Caco-2 (cell line): ENCODE data around the gene STMP1. TPM values are rescaled to one million over a fixed set of nuclear protein-coding genes. Genes with fewer than 3 reads are reported as not detected.

Experiments
- BruUV-seq: library from RNA; stranded (reverse); fragments of 400-500 nt; replicated peaks from 2 replicates; lab custom pipeline; 2021; lab: Mats Ljungman, UMichigan
- CTCF ChIA-PET: fragments of 300-600 bp; sonication (Branson Sonifier 250); formaldehyde crosslinking; loops from one replicate; lab custom pipeline; 2022; ENCODE audit warnings: antibody characterized with exemption; lab: Charles Lee
- POLR2A ChIA-PET: fragments of 300-600 bp; sonication (Branson Sonifier 250); formaldehyde crosslinking; loops from one replicate; lab custom pipeline; 2022; ENCODE audit warnings: antibody characterized with exemption; lab: Charles Lee
- DNase-seq, 2 experiments: peaks; one replicate each; pipeline versions ENCODE4 v3.0.0 to v3.0.0-alpha.2; 2020 to 2022
- H3K27me3 ChIP-seq: replicated peaks from 2 replicates; pipeline ENCODE4 v1.6.0; 2011; ENCODE audit warnings: low read length; ENCODE audit not compliant: control insufficient read depth, insufficient read depth
- H3K36me3 ChIP-seq: 2 replicates; pipeline ENCODE4 v1.5.1; 2011; ENCODE audit warnings: low read length; ENCODE audit not compliant: control insufficient read depth, insufficient read depth
- H3K4me1 ChIP-seq: fragments of 250-450 bp; sonication (Bioruptor Pico); 2 replicates; pipeline ENCODE4 v1.5.1; 2020; ENCODE audit warnings: mild to moderate bottlenecking
- H3K4me3 ChIP-seq: 2 replicates; pipeline ENCODE4 v1.5.1; 2011; ENCODE audit warnings: low read depth, mild to moderate bottlenecking, control low read depth, low read length
- H3K9me3 ChIP-seq: fragments of 250-450 bp; sonication (Bioruptor Pico); 2 replicates; pipeline ENCODE4 v1.5.1; 2020; ENCODE audit warnings: mild to moderate bottlenecking, moderate library complexity
- H3K27ac Mint-ChIP-seq: one replicate; pipeline ENCODE4 v1.8.0; 2022; ENCODE audit warnings: mixed read lengths; ENCODE audit not compliant: unreplicated experiment
- H3K27me3 Mint-ChIP-seq: one replicate; pipeline ENCODE4 v1.8.0; 2022; ENCODE audit warnings: mixed read lengths; ENCODE audit not compliant: insufficient read depth, unreplicated experiment
- H3K36me3 Mint-ChIP-seq: one replicate; pipeline ENCODE4 v1.8.0; 2022; ENCODE audit warnings: mild to moderate bottlenecking, mixed read lengths; ENCODE audit not compliant: insufficient read depth, unreplicated experiment
- H3K4me1 Mint-ChIP-seq: one replicate; pipeline ENCODE4 v1.8.0; 2022; ENCODE audit warnings: low read depth, mixed read lengths; ENCODE audit not compliant: unreplicated experiment
- H3K4me3 Mint-ChIP-seq: one replicate; pipeline ENCODE4 v1.8.0; 2022; ENCODE audit warnings: mild to moderate bottlenecking, moderate library complexity, mixed read lengths; ENCODE audit not compliant: unreplicated experiment
- H3K9me3 Mint-ChIP-seq: one replicate; pipeline ENCODE4 v1.8.0; 2022; ENCODE audit warnings: mixed read lengths; ENCODE audit not compliant: unreplicated experiment
- intact Hi-C: fragments of 100-400 bp; cut with micrococcal nuclease; formaldehyde crosslinking; loops from one replicate; pipeline ENCODE4 v1.10.0; 2022; ENCODE audit not compliant: unreplicated experiment
- total RNA-seq: library from RNA; stranded (reverse); gene quantifications from 2 replicates; pipeline ENCODE4 v1.2.3, GENCODE V29; 2022
- TF ChIP-seq, protein P1 (sequence below), 2 experiments: fragments of 200-600 bp in 1 of 2; IDR thresholded peaks; 1 replicate in 1 of 2; 2 replicates in 1 of 2; pipeline versions ENCODE4 v1.5.1 to v1.8.0; 2011 to 2022; ENCODE audit warnings: antibody characterized with exemption in 1 of 2, control low read depth in 1 of 2, inconsistent platforms in 1 of 2, low read depth in 1 of 2, low read length in 1 of 2, mild to moderate bottlenecking in 1 of 2, moderate library complexity in 1 of 2; ENCODE audit not compliant: insufficient read depth in 1 of 2, severe bottlenecking in 1 of 2, unreplicated experiment in 1 of 2

The STMP1 gene
- total RNA-seq, 1 experiment from 2014 or later = 21.5 TPM

- TF ChIP-seq, protein P1, sequence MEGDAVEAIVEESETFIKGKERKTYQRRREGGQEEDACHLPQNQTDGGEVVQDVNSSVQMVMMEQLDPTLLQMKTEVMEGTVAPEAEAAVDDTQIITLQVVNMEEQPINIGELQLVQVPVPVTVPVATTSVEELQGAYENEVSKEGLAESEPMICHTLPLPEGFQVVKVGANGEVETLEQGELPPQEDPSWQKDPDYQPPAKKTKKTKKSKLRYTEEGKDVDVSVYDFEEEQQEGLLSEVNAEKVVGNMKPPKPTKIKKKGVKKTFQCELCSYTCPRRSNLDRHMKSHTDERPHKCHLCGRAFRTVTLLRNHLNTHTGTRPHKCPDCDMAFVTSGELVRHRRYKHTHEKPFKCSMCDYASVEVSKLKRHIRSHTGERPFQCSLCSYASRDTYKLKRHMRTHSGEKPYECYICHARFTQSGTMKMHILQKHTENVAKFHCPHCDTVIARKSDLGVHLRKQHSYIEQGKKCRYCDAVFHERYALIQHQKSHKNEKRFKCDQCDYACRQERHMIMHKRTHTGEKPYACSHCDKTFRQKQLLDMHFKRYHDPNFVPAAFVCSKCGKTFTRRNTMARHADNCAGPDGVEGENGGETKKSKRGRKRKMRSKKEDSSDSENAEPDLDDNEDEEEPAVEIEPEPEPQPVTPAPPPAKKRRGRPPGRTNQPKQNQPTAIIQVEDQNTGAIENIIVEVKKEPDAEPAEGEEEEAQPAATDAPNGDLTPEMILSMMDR (IDR thresholded peaks at IDR 0.05; ENCODE audit: insufficient read depth in 1 of 2, low read depth in 1 of 2, low read length in 1 of 2, severe bottlenecking in 1 of 2, unreplicated experiment in 1 of 2) = no peak
- intact Hi-C loops = no loop called here
- CTCF ChIA-PET = interaction anchor here (0.6 kb wide), 1 partner anchor 185 kb away, joined by 5 read pairs; no protein-coding TSS in a partner anchor
- DNase-seq = no peak
- Histone ChIP-seq H3K36me3 (no peaks in the 10 kb centered on the region), H3K4me3 (no peak overlapping the region), H3K9me3 (no peaks in the 10 kb centered on the region), H3K4me1 (no peaks in the 10 kb centered on the region), H3K27me3 (peaks cover 1% of the 10 kb centered on the region; the same call in 1 of the 2 replicates)
- POLR2A ChIA-PET = no interaction called here
- BruUV-seq = no TSS peak
- Mint-ChIP-seq H3K27me3 (no peaks in the 10 kb centered on the region), H3K4me1 (no peaks in the 10 kb centered on the region), H3K9me3 (no peaks in the 10 kb centered on the region), H3K36me3 (no peaks in the 10 kb centered on the region), H3K27ac (no peak overlapping the region), H3K4me3 (no peak overlapping the region)
Measured at GRCh38 chr7:135721198-135721820, 59.0 kb downstream of the STMP1 start.

- CTCF ChIA-PET = interaction anchor here (0.7 kb wide), 1 partner anchor 13 kb away, joined by 3 read pairs; no protein-coding TSS in a partner anchor
- Histone ChIP-seq H3K4me1 (no peaks in the 10 kb centered on the region), H3K27me3 (peaks cover 1% of the 10 kb centered on the region; the same call in 1 of the 2 replicates), H3K4me3 (no peak overlapping the region), H3K36me3 (no peaks in the 10 kb centered on the region), H3K9me3 (no peaks in the 10 kb centered on the region)
- BruUV-seq = no TSS peak
- Mint-ChIP-seq H3K9me3 (no peaks in the 10 kb centered on the region), H3K4me1 (no peaks in the 10 kb centered on the region), H3K36me3 (no peaks in the 10 kb centered on the region), H3K4me3 (no peak overlapping the region), H3K27ac (no peak overlapping the region), H3K27me3 (no peaks in the 10 kb centered on the region)
- POLR2A ChIA-PET = no interaction called here
- intact Hi-C loops = no loop called here
- TF ChIP-seq, protein P1 (IDR thresholded peaks at IDR 0.05; ENCODE audit: insufficient read depth in 1 of 2, low read depth in 1 of 2, low read length in 1 of 2, severe bottlenecking in 1 of 2, unreplicated experiment in 1 of 2) = no peak
- DNase-seq = no peak
Measured at GRCh38 chr7:135723411-135723810, 61.1 kb downstream of the STMP1 start.

Other genes starting within 250 kb of the STMP1 start
- gene CNOT4, start 152.4 kb upstream of the STMP1 start, total RNA-seq = 22.0 and 22.6 TPM in 2 replicates
- 114 and 115 TPM in 2 replicates for gene NUP205, start 104.6 kb upstream of the STMP1 start, total RNA-seq
- not detected in 2 replicates for gene SLC13A4, start 65.7 kb downstream of the STMP1 start, total RNA-seq
- gene FAM180A, start 86.3 kb downstream of the STMP1 start, total RNA-seq = not detected in 2 replicates